WTC11 (cell line): ENCODE results near the gene ELOB.

Experiments used
- ELF4 ChIP-seq: sonication (generic); formaldehyde crosslinking; IDR thresholded peaks from 2 replicates; pipeline ENCODE4 v1.8.1; 2022; ENCODE audit warnings: low read depth, mild to moderate bottlenecking, moderate library complexity, missing genetic modification reagents
- ESRRA ChIP-seq: sonication (generic); formaldehyde crosslinking; IDR thresholded peaks from 2 replicates; pipeline ENCODE4 v1.8.1; 2022; ENCODE audit warnings: mild to moderate bottlenecking, missing genetic modification reagents, borderline replicate concordance
- NFE2L1 ChIP-seq: sonication (generic); formaldehyde crosslinking; IDR thresholded peaks from 2 replicates; pipeline ENCODE4 v1.8.1; 2023; ENCODE audit warnings: missing genetic modification reagents
- NFYB ChIP-seq: sonication (generic); formaldehyde crosslinking; conservative IDR thresholded peaks from 2 replicates; pipeline ENCODE4 v1.8.0; 2022; ENCODE audit warnings: low read depth, missing genetic modification reagents
- ZNF317 ChIP-seq: sonication (generic); formaldehyde crosslinking; IDR thresholded peaks from 2 replicates; pipeline ENCODE4 v1.8.1; 2023; ENCODE audit warnings: low read depth, mild to moderate bottlenecking, moderate library complexity, missing genetic modification reagents, borderline replicate concordance
- TF ChIP-seq, protein P1 (sequence below): fragments of 200-600 bp; IDR thresholded peaks from 2 replicates; pipeline ENCODE4 v1.8.0; 2022; ENCODE audit warnings: antibody characterized with exemption
- TF ChIP-seq, protein P2 (sequence below): sonication (generic); formaldehyde crosslinking; IDR thresholded peaks from 2 replicates; pipeline ENCODE4 v1.8.1; 2023; ENCODE audit warnings: mild to moderate bottlenecking, missing genetic modification reagents
- TF ChIP-seq, protein P3 (sequence below): sonication (generic); formaldehyde crosslinking; conservative IDR thresholded peaks from 2 replicates; pipeline ENCODE4 v1.8.1; 2023; ENCODE audit warnings: mild to moderate bottlenecking, low read depth, missing genetic modification reagents, moderate library complexity
- TF ChIP-seq, protein P4 (sequence below): sonication (generic); formaldehyde crosslinking; IDR thresholded peaks from 2 replicates; pipeline ENCODE4 v1.8.1; 2023; ENCODE audit warnings: mild to moderate bottlenecking, missing genetic modification reagents
- TF ChIP-seq, protein P5 (sequence below): fragments of 250-450 bp; sonication (Bioruptor Pico); IDR thresholded peaks from 2 replicates; pipeline ENCODE4 v2.1.2; 2022; ENCODE audit warnings: mild to moderate bottlenecking, moderate library complexity
- TF ChIP-seq, protein P6 (sequence below): sonication (generic); formaldehyde crosslinking; IDR thresholded peaks from 2 replicates; pipeline ENCODE4 v1.8.0; 2022; ENCODE audit warnings: mild to moderate bottlenecking, missing genetic modification reagents
- TF ChIP-seq, protein P7 (sequence below): sonication (generic); formaldehyde crosslinking; IDR thresholded peaks from 2 replicates; pipeline ENCODE4 v1.8.1; 2022; ENCODE audit warnings: low read depth, mild to moderate bottlenecking, moderate library complexity, missing genetic modification reagents, borderline replicate concordance
- TF ChIP-seq, protein P8 (sequence below): sonication (generic); formaldehyde crosslinking; IDR thresholded peaks from 2 replicates; pipeline ENCODE4 v1.8.1; 2023; ENCODE audit warnings: mild to moderate bottlenecking, missing genetic modification reagents, moderate library complexity
- TF ChIP-seq, protein P9 (sequence below): sonication (generic); formaldehyde crosslinking; IDR thresholded peaks from 2 replicates; pipeline ENCODE4 v1.8.0; 2022; ENCODE audit warnings: missing genetic modification reagents

DNA sequence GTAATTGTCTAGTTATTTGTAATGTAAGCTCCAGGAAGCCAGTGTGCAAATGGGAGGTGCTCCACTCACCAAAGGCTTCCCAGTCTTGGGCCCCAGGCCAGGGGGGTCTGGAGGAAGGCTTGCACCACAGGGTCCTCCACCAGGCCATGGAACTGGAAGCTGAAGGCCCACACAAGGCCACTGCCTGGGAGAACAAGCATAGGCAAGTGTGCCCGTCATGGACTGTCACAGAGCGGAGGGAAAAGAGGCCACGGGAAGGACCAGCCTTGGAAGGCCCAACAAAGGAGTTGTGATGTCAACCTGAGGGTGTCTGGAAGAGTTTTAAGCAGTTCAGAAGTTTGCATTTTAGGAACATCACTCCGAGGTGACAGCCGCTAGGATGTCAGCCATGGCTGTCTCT, 27.6 kb downstream of the ELOB start:
- TF ChIP-seq ESRRA (CRISPR knock-in tag) (no peak), NFYB (CRISPR knock-in tag) (no peak), ZNF317 (no peak), ELF4 (no peak), NFE2L1 (no peak)
- TF ChIP-seq, protein P1, sequence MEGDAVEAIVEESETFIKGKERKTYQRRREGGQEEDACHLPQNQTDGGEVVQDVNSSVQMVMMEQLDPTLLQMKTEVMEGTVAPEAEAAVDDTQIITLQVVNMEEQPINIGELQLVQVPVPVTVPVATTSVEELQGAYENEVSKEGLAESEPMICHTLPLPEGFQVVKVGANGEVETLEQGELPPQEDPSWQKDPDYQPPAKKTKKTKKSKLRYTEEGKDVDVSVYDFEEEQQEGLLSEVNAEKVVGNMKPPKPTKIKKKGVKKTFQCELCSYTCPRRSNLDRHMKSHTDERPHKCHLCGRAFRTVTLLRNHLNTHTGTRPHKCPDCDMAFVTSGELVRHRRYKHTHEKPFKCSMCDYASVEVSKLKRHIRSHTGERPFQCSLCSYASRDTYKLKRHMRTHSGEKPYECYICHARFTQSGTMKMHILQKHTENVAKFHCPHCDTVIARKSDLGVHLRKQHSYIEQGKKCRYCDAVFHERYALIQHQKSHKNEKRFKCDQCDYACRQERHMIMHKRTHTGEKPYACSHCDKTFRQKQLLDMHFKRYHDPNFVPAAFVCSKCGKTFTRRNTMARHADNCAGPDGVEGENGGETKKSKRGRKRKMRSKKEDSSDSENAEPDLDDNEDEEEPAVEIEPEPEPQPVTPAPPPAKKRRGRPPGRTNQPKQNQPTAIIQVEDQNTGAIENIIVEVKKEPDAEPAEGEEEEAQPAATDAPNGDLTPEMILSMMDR = no peak
- TF ChIP-seq, protein P2, sequence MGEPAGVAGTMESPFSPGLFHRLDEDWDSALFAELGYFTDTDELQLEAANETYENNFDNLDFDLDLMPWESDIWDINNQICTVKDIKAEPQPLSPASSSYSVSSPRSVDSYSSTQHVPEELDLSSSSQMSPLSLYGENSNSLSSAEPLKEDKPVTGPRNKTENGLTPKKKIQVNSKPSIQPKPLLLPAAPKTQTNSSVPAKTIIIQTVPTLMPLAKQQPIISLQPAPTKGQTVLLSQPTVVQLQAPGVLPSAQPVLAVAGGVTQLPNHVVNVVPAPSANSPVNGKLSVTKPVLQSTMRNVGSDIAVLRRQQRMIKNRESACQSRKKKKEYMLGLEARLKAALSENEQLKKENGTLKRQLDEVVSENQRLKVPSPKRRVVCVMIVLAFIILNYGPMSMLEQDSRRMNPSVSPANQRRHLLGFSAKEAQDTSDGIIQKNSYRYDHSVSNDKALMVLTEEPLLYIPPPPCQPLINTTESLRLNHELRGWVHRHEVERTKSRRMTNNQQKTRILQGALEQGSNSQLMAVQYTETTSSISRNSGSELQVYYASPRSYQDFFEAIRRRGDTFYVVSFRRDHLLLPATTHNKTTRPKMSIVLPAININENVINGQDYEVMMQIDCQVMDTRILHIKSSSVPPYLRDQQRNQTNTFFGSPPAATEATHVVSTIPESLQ (CRISPR knock-in tag) = no peak
- TF ChIP-seq, protein P3, sequence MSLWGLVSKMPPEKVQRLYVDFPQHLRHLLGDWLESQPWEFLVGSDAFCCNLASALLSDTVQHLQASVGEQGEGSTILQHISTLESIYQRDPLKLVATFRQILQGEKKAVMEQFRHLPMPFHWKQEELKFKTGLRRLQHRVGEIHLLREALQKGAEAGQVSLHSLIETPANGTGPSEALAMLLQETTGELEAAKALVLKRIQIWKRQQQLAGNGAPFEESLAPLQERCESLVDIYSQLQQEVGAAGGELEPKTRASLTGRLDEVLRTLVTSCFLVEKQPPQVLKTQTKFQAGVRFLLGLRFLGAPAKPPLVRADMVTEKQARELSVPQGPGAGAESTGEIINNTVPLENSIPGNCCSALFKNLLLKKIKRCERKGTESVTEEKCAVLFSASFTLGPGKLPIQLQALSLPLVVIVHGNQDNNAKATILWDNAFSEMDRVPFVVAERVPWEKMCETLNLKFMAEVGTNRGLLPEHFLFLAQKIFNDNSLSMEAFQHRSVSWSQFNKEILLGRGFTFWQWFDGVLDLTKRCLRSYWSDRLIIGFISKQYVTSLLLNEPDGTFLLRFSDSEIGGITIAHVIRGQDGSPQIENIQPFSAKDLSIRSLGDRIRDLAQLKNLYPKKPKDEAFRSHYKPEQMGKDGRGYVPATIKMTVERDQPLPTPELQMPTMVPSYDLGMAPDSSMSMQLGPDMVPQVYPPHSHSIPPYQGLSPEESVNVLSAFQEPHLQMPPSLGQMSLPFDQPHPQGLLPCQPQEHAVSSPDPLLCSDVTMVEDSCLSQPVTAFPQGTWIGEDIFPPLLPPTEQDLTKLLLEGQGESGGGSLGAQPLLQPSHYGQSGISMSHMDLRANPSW = no peak
- TF ChIP-seq, protein P4, sequence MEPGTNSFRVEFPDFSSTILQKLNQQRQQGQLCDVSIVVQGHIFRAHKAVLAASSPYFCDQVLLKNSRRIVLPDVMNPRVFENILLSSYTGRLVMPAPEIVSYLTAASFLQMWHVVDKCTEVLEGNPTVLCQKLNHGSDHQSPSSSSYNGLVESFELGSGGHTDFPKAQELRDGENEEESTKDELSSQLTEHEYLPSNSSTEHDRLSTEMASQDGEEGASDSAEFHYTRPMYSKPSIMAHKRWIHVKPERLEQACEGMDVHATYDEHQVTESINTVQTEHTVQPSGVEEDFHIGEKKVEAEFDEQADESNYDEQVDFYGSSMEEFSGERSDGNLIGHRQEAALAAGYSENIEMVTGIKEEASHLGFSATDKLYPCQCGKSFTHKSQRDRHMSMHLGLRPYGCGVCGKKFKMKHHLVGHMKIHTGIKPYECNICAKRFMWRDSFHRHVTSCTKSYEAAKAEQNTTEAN (CRISPR knock-in tag) = no peak
- TF ChIP-seq, protein P5, sequence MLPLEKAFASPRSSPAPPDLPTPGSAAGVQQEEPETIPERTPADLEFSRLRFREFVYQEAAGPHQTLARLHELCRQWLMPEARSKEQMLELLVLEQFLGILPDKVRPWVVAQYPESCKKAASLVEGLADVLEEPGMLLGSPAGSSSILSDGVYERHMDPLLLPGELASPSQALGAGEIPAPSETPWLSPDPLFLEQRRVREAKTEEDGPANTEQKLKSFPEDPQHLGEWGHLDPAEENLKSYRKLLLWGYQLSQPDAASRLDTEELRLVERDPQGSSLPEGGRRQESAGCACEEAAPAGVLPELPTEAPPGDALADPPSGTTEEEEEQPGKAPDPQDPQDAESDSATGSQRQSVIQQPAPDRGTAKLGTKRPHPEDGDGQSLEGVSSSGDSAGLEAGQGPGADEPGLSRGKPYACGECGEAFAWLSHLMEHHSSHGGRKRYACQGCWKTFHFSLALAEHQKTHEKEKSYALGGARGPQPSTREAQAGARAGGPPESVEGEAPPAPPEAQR = no peak
- TF ChIP-seq, protein P6, sequence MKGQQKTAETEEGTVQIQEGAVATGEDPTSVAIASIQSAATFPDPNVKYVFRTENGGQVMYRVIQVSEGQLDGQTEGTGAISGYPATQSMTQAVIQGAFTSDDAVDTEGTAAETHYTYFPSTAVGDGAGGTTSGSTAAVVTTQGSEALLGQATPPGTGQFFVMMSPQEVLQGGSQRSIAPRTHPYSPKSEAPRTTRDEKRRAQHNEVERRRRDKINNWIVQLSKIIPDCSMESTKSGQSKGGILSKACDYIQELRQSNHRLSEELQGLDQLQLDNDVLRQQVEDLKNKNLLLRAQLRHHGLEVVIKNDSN (CRISPR knock-in tag) = no peak
- TF ChIP-seq, protein P7, sequence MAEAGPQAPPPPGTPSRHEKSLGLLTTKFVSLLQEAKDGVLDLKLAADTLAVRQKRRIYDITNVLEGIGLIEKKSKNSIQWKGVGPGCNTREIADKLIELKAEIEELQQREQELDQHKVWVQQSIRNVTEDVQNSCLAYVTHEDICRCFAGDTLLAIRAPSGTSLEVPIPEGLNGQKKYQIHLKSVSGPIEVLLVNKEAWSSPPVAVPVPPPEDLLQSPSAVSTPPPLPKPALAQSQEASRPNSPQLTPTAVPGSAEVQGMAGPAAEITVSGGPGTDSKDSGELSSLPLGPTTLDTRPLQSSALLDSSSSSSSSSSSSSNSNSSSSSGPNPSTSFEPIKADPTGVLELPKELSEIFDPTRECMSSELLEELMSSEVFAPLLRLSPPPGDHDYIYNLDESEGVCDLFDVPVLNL (CRISPR knock-in tag) = no peak
- TF ChIP-seq, protein P8, sequence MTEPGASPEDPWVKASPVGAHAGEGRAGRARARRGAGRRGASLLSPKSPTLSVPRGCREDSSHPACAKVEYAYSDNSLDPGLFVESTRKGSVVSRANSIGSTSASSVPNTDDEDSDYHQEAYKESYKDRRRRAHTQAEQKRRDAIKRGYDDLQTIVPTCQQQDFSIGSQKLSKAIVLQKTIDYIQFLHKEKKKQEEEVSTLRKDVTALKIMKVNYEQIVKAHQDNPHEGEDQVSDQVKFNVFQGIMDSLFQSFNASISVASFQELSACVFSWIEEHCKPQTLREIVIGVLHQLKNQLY (CRISPR knock-in tag) = no peak
- TF ChIP-seq, protein P9, sequence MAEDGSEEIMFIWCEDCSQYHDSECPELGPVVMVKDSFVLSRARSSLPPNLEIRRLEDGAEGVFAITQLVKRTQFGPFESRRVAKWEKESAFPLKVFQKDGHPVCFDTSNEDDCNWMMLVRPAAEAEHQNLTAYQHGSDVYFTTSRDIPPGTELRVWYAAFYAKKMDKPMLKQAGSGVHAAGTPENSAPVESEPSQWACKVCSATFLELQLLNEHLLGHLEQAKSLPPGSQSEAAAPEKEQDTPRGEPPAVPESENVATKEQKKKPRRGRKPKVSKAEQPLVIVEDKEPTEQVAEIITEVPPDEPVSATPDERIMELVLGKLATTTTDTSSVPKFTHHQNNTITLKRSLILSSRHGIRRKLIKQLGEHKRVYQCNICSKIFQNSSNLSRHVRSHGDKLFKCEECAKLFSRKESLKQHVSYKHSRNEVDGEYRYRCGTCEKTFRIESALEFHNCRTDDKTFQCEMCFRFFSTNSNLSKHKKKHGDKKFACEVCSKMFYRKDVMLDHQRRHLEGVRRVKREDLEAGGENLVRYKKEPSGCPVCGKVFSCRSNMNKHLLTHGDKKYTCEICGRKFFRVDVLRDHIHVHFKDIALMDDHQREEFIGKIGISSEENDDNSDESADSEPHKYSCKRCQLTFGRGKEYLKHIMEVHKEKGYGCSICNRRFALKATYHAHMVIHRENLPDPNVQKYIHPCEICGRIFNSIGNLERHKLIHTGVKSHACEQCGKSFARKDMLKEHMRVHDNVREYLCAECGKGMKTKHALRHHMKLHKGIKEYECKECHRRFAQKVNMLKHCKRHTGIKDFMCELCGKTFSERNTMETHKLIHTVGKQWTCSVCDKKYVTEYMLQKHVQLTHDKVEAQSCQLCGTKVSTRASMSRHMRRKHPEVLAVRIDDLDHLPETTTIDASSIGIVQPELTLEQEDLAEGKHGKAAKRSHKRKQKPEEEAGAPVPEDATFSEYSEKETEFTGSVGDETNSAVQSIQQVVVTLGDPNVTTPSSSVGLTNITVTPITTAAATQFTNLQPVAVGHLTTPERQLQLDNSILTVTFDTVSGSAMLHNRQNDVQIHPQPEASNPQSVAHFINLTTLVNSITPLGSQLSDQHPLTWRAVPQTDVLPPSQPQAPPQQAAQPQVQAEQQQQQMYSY = no peak
